Neural progenitor cell (in vitro differentiated cells): Measurements from ENCODE around the gene SMIM36. TPM values are rescaled to one million over a fixed set of nuclear protein-coding genes. Genes with fewer than 3 reads are reported as not detected.

Experiments used
- DNase-seq: peaks from one replicate; pipeline ENCODE4 v3.0.0-alpha.2; 2016; ENCODE audit warnings: low spot score
- H2AFZ ChIP-seq: fragments of 200-600 bp; sonication (generic); replicated peaks from 2 replicates; pipeline ENCODE4 v1.6.1; 2016; ENCODE audit warnings: antibody characterized with exemption
- H3F3A ChIP-seq: fragments of 200-600 bp; sonication (generic); 2 replicates; pipeline ENCODE4 v1.6.1; 2016; ENCODE audit warnings: antibody characterized with exemption, low read depth
- H3K27ac ChIP-seq: fragments of 200-600 bp; sonication (generic); 2 replicates; pipeline ENCODE4 v1.5.1; 2016; ENCODE audit warnings: mild to moderate bottlenecking
- H3K27me3 ChIP-seq: fragments of 200-600 bp; sonication (generic); 2 replicates; pipeline ENCODE4 v1.6.1; 2016; ENCODE audit warnings: mild to moderate bottlenecking, moderate library complexity
- H3K36me3 ChIP-seq: fragments of 200-600 bp; sonication (generic); 2 replicates; pipeline ENCODE4 v1.5.1; 2016
- H3K4me1 ChIP-seq: fragments of 200-600 bp; sonication (generic); 2 replicates; pipeline ENCODE4 v1.6.1; 2016; ENCODE audit warnings: mixed run types
- H3K4me2 ChIP-seq: fragments of 200-600 bp; sonication (generic); 2 replicates; pipeline ENCODE4 v1.6.1; 2016
- H3K4me3 ChIP-seq: fragments of 200-600 bp; sonication (generic); 2 replicates; pipeline ENCODE4 v1.5.1; 2016
- H3K79me2 ChIP-seq: fragments of 200-600 bp; sonication (generic); 2 replicates; pipeline ENCODE4 v1.6.1; 2016; ENCODE audit warnings: low read depth
- H3K9ac ChIP-seq: fragments of 200-600 bp; sonication (generic); 2 replicates; pipeline ENCODE4 v1.6.1; 2016
- H3K9me3 ChIP-seq: fragments of 200-600 bp; sonication (generic); 2 replicates; pipeline ENCODE4 v1.5.1; 2016; ENCODE audit warnings: low read depth
- H4K20me1 ChIP-seq: fragments of 200-600 bp; sonication (generic); 2 replicates; pipeline ENCODE4 v1.6.1; 2016; ENCODE audit warnings: low read depth
- H3K27ac Mint-ChIP-seq: 3 replicates; pipeline ENCODE4 v1.8.0; 2021; ENCODE audit warnings: mixed read lengths
- H3K27me3 Mint-ChIP-seq: 2 replicates; pipeline ENCODE4 v1.8.0; 2022; ENCODE audit warnings: low read depth, mild to moderate bottlenecking, inconsistent platforms, moderate library complexity, mixed read lengths; ENCODE audit not compliant: insufficient read depth
- H3K36me3 Mint-ChIP-seq: 3 replicates; pipeline ENCODE4 v1.8.0; 2021; ENCODE audit warnings: mixed read lengths
- H3K4me1 Mint-ChIP-seq: 3 replicates; pipeline ENCODE4 v1.8.0; 2021; ENCODE audit warnings: mixed read lengths
- H3K4me3 Mint-ChIP-seq: 3 replicates; pipeline ENCODE4 v1.8.0; 2021; ENCODE audit warnings: mild to moderate bottlenecking, moderate library complexity, mixed read lengths
- H3K9me3 Mint-ChIP-seq: 3 replicates; pipeline ENCODE4 v1.8.0; 2020; ENCODE audit warnings: mixed read lengths
- EZH2 ChIP-seq: fragments of 200-600 bp; sonication (generic); IDR thresholded peaks from 2 replicates; pipeline ENCODE4 v1.6.1; 2017; ENCODE audit warnings: antibody characterized with exemption, mild to moderate bottlenecking, moderate library complexity
- EZH2phosphoT487 ChIP-seq: fragments of 200-600 bp; sonication (generic); IDR thresholded peaks from 2 replicates; pipeline ENCODE4 v1.6.1; 2017; ENCODE audit warnings: antibody characterized with exemption
- total RNA-seq: library from RNA; depleted of rRNA; stranded (reverse); fragments of >200 nt; gene quantifications from 2 replicates; pipeline ENCODE4 v1.2.3, GENCODE V29; 2015; ENCODE audit warnings: low replicate concordance
- TF ChIP-seq, protein P1 (sequence below): fragments of 200-600 bp; sonication (generic); IDR thresholded peaks from 2 replicates; pipeline ENCODE4 v1.5.1; 2017; ENCODE audit warnings: antibody characterized with exemption, mild to moderate bottlenecking

The SMIM36 gene
- total RNA-seq, 1 donor from 2014 or later: not detected

DNA sequence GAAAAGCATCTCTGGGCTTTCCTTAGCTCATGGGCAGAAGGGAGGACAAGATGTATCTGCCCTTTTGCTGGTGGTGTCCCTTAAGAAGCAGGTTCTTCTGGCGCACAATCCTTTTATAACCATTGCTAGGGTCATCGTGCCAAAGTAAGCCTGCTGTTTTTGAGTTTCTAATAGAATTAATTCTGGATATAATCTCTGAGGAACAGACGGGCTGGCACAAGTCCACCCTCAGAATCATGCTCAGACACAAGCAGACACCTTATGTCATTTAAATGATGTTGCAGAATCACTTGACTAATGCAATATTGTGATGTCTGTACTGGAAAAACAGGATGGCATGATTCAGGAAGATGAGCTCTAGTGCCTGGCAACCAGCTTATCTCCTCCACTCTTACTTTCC, 70.9 kb downstream of the SMIM36 start:
- peaks cover 32% of the 10 kb centered on the region for H3K4me1 Mint-ChIP-seq

DNA sequence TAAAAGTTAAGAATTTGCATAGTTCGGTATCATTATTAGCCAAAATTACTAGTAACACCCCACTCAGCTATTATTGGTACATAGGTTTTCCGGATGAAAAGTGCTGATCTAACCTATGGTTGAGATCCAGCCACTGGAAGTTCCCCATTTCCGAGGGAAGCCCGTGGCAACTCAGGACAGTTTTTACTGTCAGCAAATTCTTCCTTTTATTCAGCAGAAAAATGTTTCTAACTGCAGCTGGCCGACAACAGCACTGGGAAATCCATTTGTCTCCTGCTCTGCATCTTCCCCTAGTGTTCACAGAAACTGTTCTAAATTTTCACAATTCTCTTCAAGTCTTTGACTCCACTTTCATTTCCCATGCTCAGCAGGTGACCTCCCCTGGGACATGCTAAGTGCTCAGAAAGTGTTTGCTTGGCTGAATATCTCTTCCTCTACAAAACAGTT, 74.1 kb downstream of the SMIM36 start:
- Histone ChIP-seq H3K9ac (no peak overlapping the region), H3F3A (peaks cover 17% of the 10 kb centered on the region), H3K27me3 (no peaks in the 10 kb centered on the region), H3K79me2 (no peaks in the 10 kb centered on the region), H4K20me1 (no peaks in the 10 kb centered on the region), H3K4me3 (no peak overlapping the region), H3K4me1 (peaks cover 21% of the 10 kb centered on the region), H2AFZ (no peak overlapping the region), H3K9me3 (no peaks in the 10 kb centered on the region), H3K27ac (peak overlapping the region; percentile 94), H3K4me2 (peak overlapping the region; percentile 65), H3K36me3 (no peaks in the 10 kb centered on the region)
- H3K27ac Mint-ChIP-seq: no peak overlapping the region
- H3K27me3 Mint-ChIP-seq: peaks cover 2% of the 10 kb centered on the region
- H3K4me1 Mint-ChIP-seq: peaks cover 20% of the 10 kb centered on the region
- DNase-seq: peak; percentile 34
- H3K4me3 Mint-ChIP-seq: no peak overlapping the region
- H3K36me3 Mint-ChIP-seq: no peaks in the 10 kb centered on the region
- TF ChIP-seq EZH2 (no peak), EZH2phosphoT487 (no peak)
- TF ChIP-seq, protein P1, sequence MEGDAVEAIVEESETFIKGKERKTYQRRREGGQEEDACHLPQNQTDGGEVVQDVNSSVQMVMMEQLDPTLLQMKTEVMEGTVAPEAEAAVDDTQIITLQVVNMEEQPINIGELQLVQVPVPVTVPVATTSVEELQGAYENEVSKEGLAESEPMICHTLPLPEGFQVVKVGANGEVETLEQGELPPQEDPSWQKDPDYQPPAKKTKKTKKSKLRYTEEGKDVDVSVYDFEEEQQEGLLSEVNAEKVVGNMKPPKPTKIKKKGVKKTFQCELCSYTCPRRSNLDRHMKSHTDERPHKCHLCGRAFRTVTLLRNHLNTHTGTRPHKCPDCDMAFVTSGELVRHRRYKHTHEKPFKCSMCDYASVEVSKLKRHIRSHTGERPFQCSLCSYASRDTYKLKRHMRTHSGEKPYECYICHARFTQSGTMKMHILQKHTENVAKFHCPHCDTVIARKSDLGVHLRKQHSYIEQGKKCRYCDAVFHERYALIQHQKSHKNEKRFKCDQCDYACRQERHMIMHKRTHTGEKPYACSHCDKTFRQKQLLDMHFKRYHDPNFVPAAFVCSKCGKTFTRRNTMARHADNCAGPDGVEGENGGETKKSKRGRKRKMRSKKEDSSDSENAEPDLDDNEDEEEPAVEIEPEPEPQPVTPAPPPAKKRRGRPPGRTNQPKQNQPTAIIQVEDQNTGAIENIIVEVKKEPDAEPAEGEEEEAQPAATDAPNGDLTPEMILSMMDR: no peak
- no peaks in the 10 kb centered on the region for H3K9me3 Mint-ChIP-seq

More for the DNA sequence above, 70.9 kb downstream of the SMIM36 start:
- H3K4me3 ChIP-seq: no peak overlapping the region
- Mint-ChIP-seq H3K9me3 (no peaks in the 10 kb centered on the region), H3K4me3 (no peak overlapping the region), H3K27me3 (peaks cover 2% of the 10 kb centered on the region), H3K36me3 (no peaks in the 10 kb centered on the region), H3K27ac (no peak overlapping the region)
- no peak overlapping the region for H2AFZ ChIP-seq
- H3K4me1 ChIP-seq: peaks cover 50% of the 10 kb centered on the region
- H3F3A ChIP-seq: peaks cover 37% of the 10 kb centered on the region
- H3K36me3 ChIP-seq: no peaks in the 10 kb centered on the region
- no peak for DNase-seq
- H3K27ac ChIP-seq: no peak overlapping the region
- TF ChIP-seq EZH2phosphoT487: no peak
- TF ChIP-seq EZH2: no peak
- TF ChIP-seq, protein P1: no peak
- H3K79me2 ChIP-seq: no peaks in the 10 kb centered on the region
- H3K4me2 ChIP-seq: no peak overlapping the region
- no peaks in the 10 kb centered on the region for H3K27me3 ChIP-seq
- H3K9me3 ChIP-seq: no peaks in the 10 kb centered on the region
- no peaks in the 10 kb centered on the region for H4K20me1 ChIP-seq
- no peak overlapping the region for H3K9ac ChIP-seq

DNA sequence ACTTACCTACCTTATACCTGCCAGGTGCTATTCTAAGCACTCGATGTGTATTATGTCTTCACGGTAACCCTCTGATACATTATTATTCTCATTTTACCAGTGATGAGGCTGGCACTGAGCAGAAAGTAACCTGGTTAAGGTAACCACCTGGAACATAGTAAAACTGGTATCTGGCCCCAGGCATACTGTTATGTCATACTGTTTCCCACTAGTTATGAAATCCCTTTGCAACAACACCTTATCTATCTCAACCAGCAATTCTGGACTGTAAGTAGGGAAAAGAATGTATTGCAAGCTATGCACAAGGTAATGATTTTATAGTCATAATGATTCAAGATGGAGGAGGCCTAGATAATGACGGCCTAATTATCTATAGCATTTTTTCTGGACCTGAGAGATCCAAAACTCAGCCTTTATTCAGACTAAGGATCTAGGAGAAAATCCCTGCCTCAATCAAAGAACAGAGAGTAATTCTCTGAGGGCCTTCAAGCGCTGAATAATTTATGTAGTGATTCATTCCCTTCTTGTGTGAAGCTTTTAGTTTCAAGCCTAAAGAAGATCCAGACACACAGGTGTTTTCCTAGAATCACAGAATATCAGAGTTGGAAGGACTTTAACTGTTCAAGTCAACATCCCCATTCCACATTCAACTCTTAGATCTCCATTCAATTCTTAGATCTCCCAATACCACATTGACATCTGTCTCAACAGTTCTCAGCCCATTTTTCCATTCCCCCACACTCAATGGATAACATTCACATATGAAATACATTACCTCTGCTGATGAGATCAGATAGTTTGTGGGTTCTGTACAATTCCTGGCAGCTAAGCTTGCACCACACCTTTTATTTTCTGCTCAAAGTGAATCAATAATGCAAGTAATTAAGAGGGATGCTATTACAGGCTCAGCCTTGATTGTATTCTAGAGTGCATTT, 74.8 kb downstream of the SMIM36 start:
- peak overlapping the region; percentile 65 for H3K4me2 ChIP-seq
- H2AFZ ChIP-seq: no peak overlapping the region
- Mint-ChIP-seq H3K36me3 (no peaks in the 10 kb centered on the region), H3K27me3 (peaks cover 2% of the 10 kb centered on the region), H3K4me3 (no peak overlapping the region), H3K27ac (no peak overlapping the region), H3K4me1 (peaks cover 20% of the 10 kb centered on the region), H3K9me3 (no peaks in the 10 kb centered on the region)
- TF ChIP-seq EZH2phosphoT487 (no peak), EZH2 (no peak)
- TF ChIP-seq, protein P1: no peak
- no peaks in the 10 kb centered on the region for H3K9me3 ChIP-seq
- H3K4me1 ChIP-seq: peaks cover 19% of the 10 kb centered on the region
- H4K20me1 ChIP-seq: no peaks in the 10 kb centered on the region
- H3K27ac ChIP-seq: peak overlapping the region; percentile 94
- H3K79me2 ChIP-seq: no peaks in the 10 kb centered on the region
- H3F3A ChIP-seq: peaks cover 17% of the 10 kb centered on the region
- no peak for DNase-seq
- H3K4me3 ChIP-seq: no peak overlapping the region
- no peaks in the 10 kb centered on the region for H3K27me3 ChIP-seq
- no peaks in the 10 kb centered on the region for H3K36me3 ChIP-seq
- H3K9ac ChIP-seq: no peak overlapping the region
